H1 (cell line): Measurements from ENCODE around the gene NPTN. TPM values are rescaled to one million over a fixed set of nuclear protein-coding genes. Genes with fewer than 3 reads are reported as not detected.

ENCODE experiments used
- CTCF ChIA-PET: fragments of 300-600 bp; sonication (Branson Sonifier 250); formaldehyde crosslinking; loops from one replicate; lab custom pipeline; 2021; ENCODE audit not compliant: partially characterized antibody; lab: Charles Lee
- POLR2A ChIA-PET: fragments of 300-600 bp; sonication (Branson Sonifier 250); formaldehyde crosslinking; loops from one replicate; lab custom pipeline; 2021; ENCODE audit warnings: inconsistent platforms; ENCODE audit not compliant: partially characterized antibody; lab: Charles Lee
- DNase-seq, 2 experiments: peaks; one replicate each; pipeline versions ENCODE4 v3.0.0 to v3.0.0-alpha.2; 2010 to 2022; ENCODE audit warnings: low spot score in 2 of 2, low read depth in 1 of 2, mixed read lengths in 1 of 2
- FAIRE-seq: peaks from 2 replicates; lab custom pipeline; 2011; peaks lifted over from hg19 to GRCh38; lab: Jason Lieb, UNC
- H2AFZ ChIP-seq: 2 replicates; pipeline ENCODE4 v1.8.1; 2012; ENCODE audit warnings: low read length, inconsistent platforms
- H2AK5ac ChIP-seq: 2 replicates; pipeline ENCODE4 v1.6.1; 2013; ENCODE audit warnings: low read depth, low read length
- H2BK120ac ChIP-seq: replicated peaks from 2 replicates; pipeline ENCODE3; 2013; ENCODE audit warnings: low read depth, low read length, inconsistent platforms
- H2BK12ac ChIP-seq: 2 replicates; pipeline ENCODE4 v1.6.1; 2013; ENCODE audit warnings: low read depth, low read length
- H2BK15ac ChIP-seq: 2 replicates; pipeline ENCODE4 v1.6.1; 2013; ENCODE audit warnings: low read length
- H2BK20ac ChIP-seq: 2 replicates; pipeline ENCODE4 v1.6.1; 2013; ENCODE audit warnings: low read length
- H2BK5ac ChIP-seq: 2 replicates; pipeline ENCODE4 v1.6.1; 2013; ENCODE audit warnings: low read depth, low read length
- H3K14ac ChIP-seq: 2 replicates; pipeline ENCODE4 v1.6.1; 2013; ENCODE audit warnings: inconsistent platforms; ENCODE audit not compliant: insufficient read length
- H3K18ac ChIP-seq: 2 replicates; pipeline ENCODE4 v1.6.1; 2013; ENCODE audit warnings: low read length; ENCODE audit errors: extremely low read depth
- H3K23ac ChIP-seq: 2 replicates; pipeline ENCODE4 v1.6.1; 2013; ENCODE audit warnings: inconsistent platforms; ENCODE audit not compliant: insufficient read length
- H3K23me2 ChIP-seq: 2 replicates; pipeline ENCODE4 v1.6.1; 2013; ENCODE audit warnings: low read depth, low read length
- H3K27ac ChIP-seq: 2 replicates; pipeline ENCODE4 v1.6.1; 2011; ENCODE audit warnings: low read depth, low read length, inconsistent platforms
- H3K27me3 ChIP-seq, 4 experiments: replicated peaks in 1 of 4; 1 replicate in 1 of 4; 2 replicates in 3 of 4; pipeline versions ENCODE4 v1.6.1 to v1.8.1; 2011 to 2013; ENCODE audit warnings: low read length in 3 of 4, mild to moderate bottlenecking in 3 of 4, inconsistent platforms in 2 of 4, mixed read lengths in 2 of 4, moderate library complexity in 1 of 4; ENCODE audit not compliant: control insufficient read depth in 3 of 4, insufficient read depth in 3 of 4; ENCODE audit errors: extremely low read depth in 1 of 4
- H3K36me3 ChIP-seq, 4 experiments: 2 replicates each; pipeline versions ENCODE4 v1.6.1 to v1.8.1; 2011 to 2013; ENCODE audit warnings: mild to moderate bottlenecking in 4 of 4, low read length in 3 of 4, moderate library complexity in 2 of 4, control low read depth in 1 of 4, inconsistent platforms in 1 of 4; ENCODE audit not compliant: insufficient read depth in 4 of 4, control insufficient read depth in 2 of 4
- H3K4ac ChIP-seq: replicated peaks from 2 replicates; pipeline ENCODE3; 2013; ENCODE audit warnings: low read length, low read depth, mixed read lengths, inconsistent platforms; ENCODE audit not compliant: insufficient read length
- H3K4me1 ChIP-seq, 4 experiments: replicated peaks in 1 of 4; 1 replicate in 1 of 4; 2 replicates in 3 of 4; pipeline versions ENCODE4 v1.6.1 to v1.8.1; 2011 to 2013; ENCODE audit warnings: low read length in 3 of 4, inconsistent platforms in 2 of 4, mixed read lengths in 1 of 4; ENCODE audit not compliant: insufficient read depth in 4 of 4, control insufficient read depth in 3 of 4
- H3K4me2 ChIP-seq, 2 experiments: 2 replicates each; pipeline versions ENCODE4 v1.6.1 to v1.8.1; 2011 to 2013; ENCODE audit warnings: low read depth in 2 of 2, low read length in 2 of 2, control low read depth in 1 of 2, inconsistent platforms in 1 of 2, mild to moderate bottlenecking in 1 of 2; ENCODE audit not compliant: insufficient read depth in 1 of 2
- H3K4me3 ChIP-seq, 4 experiments: fragments of 200-600, 300-600 bp in 1 of 4; sonication (generic), shearing (Covaris generic), sonication (Bioruptor Twin) in 1 of 4; 2 replicates each; pipeline versions ENCODE4 v1.5.1 to v1.8.1; 2011 to 2016; ENCODE audit warnings: low read length in 4 of 4, low read depth in 3 of 4, control low read depth in 2 of 4, inconsistent platforms in 2 of 4, mild to moderate bottlenecking in 2 of 4, mixed read lengths in 1 of 4, moderate library complexity in 1 of 4; ENCODE audit not compliant: insufficient read depth in 2 of 4; ENCODE audit errors: extremely low read depth in 1 of 4
- H3K56ac ChIP-seq: replicated peaks from 2 replicates; pipeline ENCODE3; 2013; ENCODE audit warnings: low read depth, mild to moderate bottlenecking, mixed read lengths, low read length, inconsistent platforms; ENCODE audit not compliant: insufficient read length
- H3K79me1 ChIP-seq: 2 replicates; pipeline ENCODE4 v1.6.1; 2013; ENCODE audit warnings: low read depth, low read length, control low read depth
- H3K79me2 ChIP-seq, 2 experiments: 2 replicates each; pipeline versions ENCODE4 v1.6.1 to v1.8.1; 2012 to 2013; ENCODE audit warnings: low read length in 2 of 2, mild to moderate bottlenecking in 2 of 2, inconsistent platforms in 1 of 2; ENCODE audit not compliant: insufficient read depth in 2 of 2, control insufficient read depth in 1 of 2
- H3K9ac ChIP-seq, 4 experiments: replicated peaks in 1 of 4; 1 replicate in 1 of 4; 2 replicates in 3 of 4; pipeline versions ENCODE4 v1.6.1 to v1.8.1; 2011 to 2013; ENCODE audit warnings: low read depth in 3 of 4, low read length in 3 of 4, control low read depth in 2 of 4, mild to moderate bottlenecking in 2 of 4, moderate library complexity in 2 of 4, inconsistent platforms in 1 of 4; ENCODE audit errors: extremely low read depth in 1 of 4
- H3K9me3 ChIP-seq, 2 experiments: 2 replicates each; pipeline versions ENCODE4 v1.6.1 to v1.8.1; 2012 to 2013; ENCODE audit warnings: mild to moderate bottlenecking in 2 of 2, moderate library complexity in 2 of 2, control low read depth in 1 of 2, inconsistent platforms in 1 of 2, low read depth in 1 of 2, low read length in 1 of 2, mixed read lengths in 1 of 2; ENCODE audit not compliant: insufficient read depth in 2 of 2
- H4K20me1 ChIP-seq, 2 experiments: replicated peaks in 1 of 2; 2 replicates each; pipeline versions ENCODE3 to v1.8.1; 2011 to 2013; ENCODE audit warnings: inconsistent platforms in 2 of 2, low read length in 2 of 2, mild to moderate bottlenecking in 1 of 2; ENCODE audit not compliant: insufficient read depth in 2 of 2, control insufficient read depth in 1 of 2
- H4K5ac ChIP-seq: 2 replicates; pipeline ENCODE4 v1.6.1; 2013; ENCODE audit warnings: low read length, low read depth, mixed read lengths, inconsistent platforms; ENCODE audit not compliant: insufficient read length
- H4K8ac ChIP-seq: 2 replicates; pipeline ENCODE4 v1.8.0; 2013; ENCODE audit warnings: mild to moderate bottlenecking, moderate library complexity, low read length, inconsistent platforms; ENCODE audit not compliant: insufficient read depth; ENCODE audit errors: extremely low read depth
- H4K91ac ChIP-seq: replicated peaks from 2 replicates; pipeline ENCODE3; 2013; ENCODE audit warnings: low read length, mixed read lengths, inconsistent platforms; ENCODE audit not compliant: insufficient read length
- CBX5 ChIP-seq: fragments of 300-800, 300-1000 bp; sonication (generic); IDR thresholded peaks from 2 replicates; pipeline ENCODE4 v1.7.1; 2016; ENCODE audit warnings: antibody characterized with exemption, low read length, low read depth
- CBX8 ChIP-seq: fragments of 300-800, 300-1000 bp; sonication (generic); IDR thresholded peaks from 2 replicates; pipeline ENCODE4 v1.7.1; 2016; ENCODE audit warnings: low read depth, low read length, borderline replicate concordance
- CHD1 ChIP-seq: IDR thresholded peaks from 2 replicates; pipeline ENCODE4 v1.6.1; 2012; ENCODE audit warnings: low read depth, low read length, improper control_type of control experiment
- FOSL1 ChIP-seq: IDR thresholded peaks from 2 replicates; pipeline ENCODE4 v1.6.1; 2011; ENCODE audit warnings: mild to moderate bottlenecking, low read depth, low read length, moderate library complexity; ENCODE audit not compliant: insufficient read depth
- HDAC2 ChIP-seq, 2 experiments: fragments of 300-600 bp in 1 of 2; sonication (generic) in 1 of 2; IDR thresholded peaks; 2 replicates each; pipeline ENCODE4 v1.6.1; 2011 to 2012; ENCODE audit warnings: low read depth in 2 of 2, low read length in 2 of 2, mild to moderate bottlenecking in 2 of 2, moderate library complexity in 2 of 2, borderline replicate concordance in 1 of 2, inconsistent platforms in 1 of 2
- HDAC6 ChIP-seq: IDR thresholded peaks from one replicate; pipeline ENCODE4 v1.7.1; 2012; ENCODE audit warnings: low read depth, mild to moderate bottlenecking, inconsistent platforms, low read length, moderate library complexity
- NRF1 ChIP-seq: IDR thresholded peaks from 2 replicates; pipeline ENCODE4 v1.6.1; 2011; ENCODE audit warnings: mild to moderate bottlenecking, low read depth, low read length, improper control_type of control experiment
- TCF12 ChIP-seq: IDR thresholded peaks from 2 replicates; pipeline ENCODE4 v1.6.1; 2011; ENCODE audit warnings: low read depth, mild to moderate bottlenecking, low read length
- TEAD4 ChIP-seq: IDR thresholded peaks from 2 replicates; pipeline ENCODE4 v1.6.1; 2012; ENCODE audit warnings: low read depth, low read length, inconsistent platforms, mixed read lengths
- WGBS, 2 experiments: shearing (Covaris generic) in 1 of 2; methylation state at CpG; one replicate each; pipeline versions ENCODE4 v1.1.6 to v1.1.7; 2013 to 2015; ENCODE audit warnings: low lambda C conversion rate in 2 of 2, mixed read lengths in 2 of 2, inconsistent platforms in 1 of 2, low coverage in 1 of 2, missing lambda C conversion rate in 1 of 2; ENCODE audit not compliant: insufficient replicate concordance in 2 of 2, insufficient coverage in 1 of 2, insufficient read length in 1 of 2; ENCODE audit errors: extremely low coverage in 1 of 2, missing lambda C conversion rate in 1 of 2; 5-methylcytosine and 5-hydroxymethylcytosine counted together
- polyA plus RNA-seq, 7 experiments: library from polyadenylated mRNA; depleted of rRNA in 3 of 7; stranded (reverse) in 5 of 7; unstranded in 2 of 7; fragments of >200 nt in 5 of 7; fragments of 200-250 nt in 2 of 7; gene quantifications; 1 replicate in 5 of 7; 2 replicates in 1 of 7; 4 replicates in 1 of 7; pipeline versions ENCODE4 v1.2.1 to v1.2.3, GENCODE V29; 2011 to 2013; ENCODE audit warnings: missing spikeins in 2 of 7, mixed read lengths in 2 of 7
- total RNA-seq: library from RNA; stranded (reverse); fragmentation: NEBNext Ultra II Directional; extraction: Animal tissue kit (Norgen Biotek cat#: 25700); gene quantifications from 2 replicates; pipeline ENCODE4 v1.2.1, GENCODE V29; 2021
- TF ChIP-seq, protein P1 (sequence below): IDR thresholded peaks from 2 replicates; pipeline ENCODE4 v1.6.1; 2011; ENCODE audit warnings: low read length, improper control_type of control experiment

The NPTN gene
- total and polyA plus RNA-seq, 2 of the 8 experiments (the other 6 are each of a cell fraction or from before 2014, with no cell fraction given) = 67.0 to 113 TPM

- FAIRE-seq = no peak
- Histone ChIP-seq H2AK5ac (no peak overlapping the region), H2BK20ac (no peak overlapping the region), H2BK120ac (no peak overlapping the region), H4K8ac (no peak overlapping the region), H3K9ac (no peak overlapping the region), H2AFZ (no peak overlapping the region), H3K79me2 (no peaks in the 10 kb centered on the region), H4K20me1 (no peaks in the 10 kb centered on the region), H3K4me1 (no peaks in the 10 kb centered on the region), H4K91ac (no peak overlapping the region), H3K18ac (no peak overlapping the region), H3K36me3 (no peaks in the 10 kb centered on the region), H3K14ac (no peak overlapping the region), H3K4me3 (no peak overlapping the region), H3K79me1 (no peaks in the 10 kb centered on the region), H3K27ac (no peak overlapping the region), H3K27me3 (peaks cover 0 to 1% (median 0%) of the 10 kb centered on the region in 4 experiments; a peak in 1 of 7 replicates), H3K4me2 (no peak overlapping the region), H2BK15ac (no peak overlapping the region), H3K4ac (no peak overlapping the region), H2BK12ac (no peak overlapping the region), H3K9me3 (no peaks in the 10 kb centered on the region), H2BK5ac (no peak overlapping the region), H3K23me2 (no peaks in the 10 kb centered on the region), H3K56ac (no peak overlapping the region), H3K23ac (no peak overlapping the region), H4K5ac (no peak overlapping the region)
- DNase-seq = no peak
- ChIA-PET CTCF (interaction anchor here (0.7 to 2.0 kb wide), 2 partner anchors 74 to 553 kb away, joined by 3 to 5 read pairs; no protein-coding TSS in a partner anchor), POLR2A (no interaction called here)
- 96% methylated on average over 10 of the region's 10 CpGs; no CpG with 5 or more reads in 1 of the 2 experiments for WGBS, 2 experiments
- TF ChIP-seq CBX8 (no peak), HDAC6 (no peak), CBX5 (no peak), TEAD4 (no peak), NRF1 (no peak), TCF12 (no peak), FOSL1 (no peak), CHD1 (no peak), HDAC2 (IDR thresholded peaks at IDR 0.05; ENCODE audit: borderline replicate concordance in 1 of 2, low read depth in 2 of 2, low read length in 2 of 2) (no peak)
- TF ChIP-seq, protein P1, sequence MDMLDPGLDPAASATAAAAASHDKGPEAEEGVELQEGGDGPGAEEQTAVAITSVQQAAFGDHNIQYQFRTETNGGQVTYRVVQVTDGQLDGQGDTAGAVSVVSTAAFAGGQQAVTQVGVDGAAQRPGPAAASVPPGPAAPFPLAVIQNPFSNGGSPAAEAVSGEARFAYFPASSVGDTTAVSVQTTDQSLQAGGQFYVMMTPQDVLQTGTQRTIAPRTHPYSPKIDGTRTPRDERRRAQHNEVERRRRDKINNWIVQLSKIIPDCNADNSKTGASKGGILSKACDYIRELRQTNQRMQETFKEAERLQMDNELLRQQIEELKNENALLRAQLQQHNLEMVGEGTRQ = no peak
Measured at GRCh38 chr15:73538563-73539211, 94.5 kb downstream of the NPTN start.
